NK-92 (cell line): ENCODE results near the gene FRMD6.

ENCODE experiments used
- DNase-seq: peaks from one replicate; lab custom pipeline; 2025; ENCODE audit not compliant: unreplicated experiment; lab: John Stamatoyannopoulos, UW

Gene FRMD6

DNA sequence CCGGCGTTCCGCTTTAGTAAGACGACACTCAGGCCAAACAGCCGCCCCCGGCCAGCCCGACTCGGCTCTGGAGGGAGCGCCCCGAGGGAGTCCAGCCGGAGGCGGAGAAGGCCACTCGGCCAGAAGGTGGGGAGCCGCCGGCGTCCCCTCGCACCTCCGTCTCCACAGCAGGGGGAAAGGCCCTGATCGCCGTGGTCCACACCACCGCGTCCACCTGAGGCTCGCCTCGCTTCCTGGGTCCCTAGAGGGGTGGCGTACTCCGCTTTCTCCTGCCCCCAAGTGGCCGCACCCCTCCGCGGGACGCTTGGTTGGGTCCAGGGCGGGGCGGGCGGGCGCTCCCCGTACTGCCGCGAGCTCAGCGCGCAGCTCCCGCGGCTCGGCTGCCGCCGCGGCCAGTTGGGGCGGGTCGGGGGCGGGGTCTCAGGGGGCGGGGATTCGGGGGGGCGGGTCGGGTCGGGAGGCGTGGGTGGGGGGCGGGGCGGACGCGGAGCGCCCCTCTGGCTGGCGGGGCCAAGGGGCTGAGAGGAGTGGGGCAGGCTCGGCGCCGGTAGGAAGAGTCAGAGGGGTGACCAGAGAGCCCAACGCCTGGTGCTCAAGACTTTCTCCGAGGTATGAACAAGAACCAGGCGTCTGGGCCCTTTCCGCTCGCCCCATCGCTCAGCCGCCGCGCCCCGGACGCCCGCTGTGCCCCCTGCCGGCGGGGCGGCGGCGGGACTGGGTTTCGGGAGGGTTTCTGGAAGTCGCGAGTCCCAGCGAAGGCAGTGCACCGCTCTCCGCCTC, at the start of gene FRMD6:
TSS of gene FRMD6 (plus strand) at position 523 of the 780 bp plus-strand sequence. CDS start 37,927 bp downstream, outside the sequence.
- DNase-seq = no peak

DNA sequence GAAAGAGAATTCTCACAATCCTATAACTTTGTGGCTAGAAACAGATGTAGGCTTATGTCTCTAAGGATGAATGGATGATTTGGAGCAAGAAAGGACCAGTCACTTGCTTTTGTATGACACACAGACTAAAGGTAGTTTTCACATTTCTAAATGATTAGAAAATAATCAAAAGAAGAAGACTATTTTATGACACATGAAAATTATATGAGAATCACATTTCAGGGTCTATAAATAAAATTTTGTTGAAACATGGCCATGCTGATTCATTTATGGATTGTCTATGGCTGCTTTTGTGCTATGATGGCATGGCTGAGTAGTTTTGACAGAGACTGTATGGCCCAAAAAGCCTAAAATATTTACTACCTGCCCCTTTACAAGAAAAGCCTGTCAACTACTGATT, 49.4 kb upstream of the FRMD6 start:
- DNase-seq = no peak

DNA sequence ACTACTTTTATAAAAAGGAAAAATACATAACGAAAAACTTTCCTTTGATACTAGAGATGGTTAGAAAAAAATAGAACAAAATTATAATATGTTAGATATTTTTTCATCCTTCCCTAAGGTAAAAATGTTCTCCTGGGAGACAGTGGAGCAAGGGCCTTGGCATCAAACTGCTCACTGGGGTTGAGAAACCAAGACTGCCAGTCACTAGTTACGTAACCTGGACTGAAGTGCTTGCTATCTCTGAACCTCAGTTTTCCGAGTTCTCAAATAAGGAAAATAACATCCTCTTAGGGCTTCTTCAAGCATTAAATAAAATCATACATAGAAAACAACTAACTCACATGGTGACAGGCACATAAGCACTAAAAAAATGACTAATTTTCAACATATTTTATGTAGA, 48.2 kb upstream of the FRMD6 start:
- DNase-seq = no peak

DNA sequence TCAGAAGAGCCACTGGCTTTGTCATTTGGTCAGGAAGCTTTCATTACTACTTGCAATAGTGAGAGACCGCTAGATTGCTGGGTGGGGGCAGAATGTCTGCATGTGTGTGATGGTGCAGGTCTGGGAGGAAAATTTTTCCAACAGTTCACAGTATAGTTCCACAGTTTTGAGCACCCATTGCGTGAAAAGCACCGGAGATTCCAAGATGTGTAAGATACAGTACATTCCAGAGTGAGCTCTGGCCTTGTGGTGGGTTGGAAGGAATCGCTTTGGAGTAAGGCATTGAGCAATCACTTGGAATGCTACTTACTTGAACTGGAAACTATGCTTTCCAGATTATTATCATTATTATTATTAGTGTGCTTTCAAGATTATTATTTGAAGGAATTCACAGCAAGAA, 47.6 kb upstream of the FRMD6 start:
- no peak for DNase-seq

DNA sequence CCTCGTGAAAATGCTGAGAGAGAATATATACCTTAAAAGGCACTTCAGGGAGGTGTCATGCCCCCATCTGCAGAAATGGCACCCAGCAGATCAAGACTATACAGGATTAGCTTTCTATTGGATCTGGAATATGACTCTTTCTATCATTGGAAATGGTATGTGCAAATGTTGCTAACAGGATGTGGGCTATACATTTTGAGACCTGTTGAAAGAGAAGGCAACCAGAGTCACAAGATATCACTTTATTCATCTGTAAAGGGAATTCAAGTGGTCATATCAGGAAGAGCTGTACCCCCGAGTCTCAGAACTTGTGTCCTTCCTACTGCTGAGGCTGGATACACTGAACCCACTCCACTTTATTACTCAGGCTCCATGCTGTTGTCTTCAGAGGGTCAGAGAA, 46.1 kb upstream of the FRMD6 start:
- DNase-seq = no peak

DNA sequence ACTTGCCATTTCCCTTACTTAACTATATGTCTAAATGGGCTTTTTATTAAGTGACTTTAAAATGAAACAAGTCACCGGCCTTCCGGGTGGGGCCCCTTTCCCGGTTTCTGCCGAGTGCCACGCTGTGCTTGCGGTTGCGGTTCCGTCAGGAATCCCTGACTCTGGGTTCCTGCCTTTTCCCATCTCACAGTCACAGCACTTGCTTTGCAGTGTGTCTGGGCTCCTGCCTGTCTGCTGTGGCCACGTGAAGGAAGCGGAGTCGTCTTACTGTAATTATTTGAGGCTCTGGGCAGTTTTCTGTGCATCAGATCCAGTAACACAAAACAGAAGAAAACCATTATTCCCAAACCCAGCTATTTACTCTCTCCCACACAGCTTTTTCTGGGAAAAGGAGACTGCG, 44.0 kb upstream of the FRMD6 start:
- DNase-seq = no peak

DNA sequence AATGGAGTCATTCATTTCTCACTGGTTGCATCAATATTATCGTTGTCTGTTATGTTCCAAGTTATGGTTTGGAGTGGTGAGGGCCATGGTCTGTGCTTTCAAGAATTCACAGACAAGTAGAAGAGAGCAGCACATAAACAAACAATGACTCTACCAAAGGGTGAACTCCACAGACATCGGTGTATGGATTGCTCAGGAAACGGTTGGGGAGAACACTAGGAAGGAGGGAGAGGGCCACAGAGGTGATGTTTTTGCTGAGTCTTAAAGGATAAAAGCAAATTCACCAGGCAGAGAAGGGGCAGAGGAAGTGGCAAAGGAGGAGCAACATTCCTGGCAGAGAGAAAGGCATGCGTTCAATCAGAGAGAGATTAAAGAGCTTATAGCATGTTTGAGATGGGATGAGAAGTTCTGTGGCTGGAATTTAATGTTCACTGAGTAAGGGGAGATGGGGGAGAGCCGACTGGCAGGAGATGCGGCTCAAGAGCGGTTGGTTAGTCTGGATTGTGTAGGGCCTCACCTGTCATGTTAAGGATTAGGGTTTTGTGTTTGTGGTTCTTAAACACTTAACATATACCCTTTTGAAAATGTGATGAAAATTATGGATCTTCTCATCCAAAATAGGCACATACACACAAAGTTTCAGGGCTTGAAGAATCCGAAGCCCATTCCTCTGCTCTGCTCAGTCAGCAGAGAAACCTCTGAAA, 42.3 kb upstream of the FRMD6 start:
- no peak for DNase-seq

DNA sequence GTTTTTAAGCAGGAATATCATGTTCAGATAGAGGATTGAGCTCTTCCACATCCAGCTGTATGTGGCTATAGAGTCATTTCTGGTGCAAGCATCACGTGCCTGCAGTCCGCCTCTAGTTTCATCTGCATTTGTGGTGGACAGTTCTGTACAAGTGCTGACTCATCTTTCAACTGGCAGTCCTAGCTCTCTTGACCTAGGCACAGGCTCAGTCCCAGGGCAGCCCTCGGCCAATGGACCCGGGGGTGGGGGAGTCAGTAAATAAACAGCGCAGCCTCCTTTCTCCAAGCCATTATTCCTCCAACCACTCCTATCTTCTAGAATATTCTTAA, 41.8 kb upstream of the FRMD6 start:
- DNase-seq = no peak

DNA sequence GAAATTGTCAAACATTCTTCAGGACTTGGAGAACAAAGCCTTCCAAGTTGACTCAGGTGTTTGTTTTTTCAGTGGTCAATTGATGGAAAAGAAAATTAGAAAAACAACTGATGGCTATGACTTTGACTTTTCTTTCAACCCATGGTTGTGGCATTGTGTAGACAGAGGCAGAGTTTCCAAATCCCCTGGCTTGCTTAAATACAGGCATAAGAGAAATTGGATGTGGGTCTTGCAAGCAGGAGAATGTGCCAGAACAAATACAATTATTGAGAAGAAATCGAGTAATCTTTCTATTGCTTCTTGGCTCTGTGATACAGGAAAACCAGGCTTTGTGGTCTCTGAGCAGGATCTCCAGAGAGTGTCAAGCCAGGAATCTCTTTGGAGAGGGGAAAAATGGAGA, 40.9 kb upstream of the FRMD6 start:
- DNase-seq = no peak

DNA sequence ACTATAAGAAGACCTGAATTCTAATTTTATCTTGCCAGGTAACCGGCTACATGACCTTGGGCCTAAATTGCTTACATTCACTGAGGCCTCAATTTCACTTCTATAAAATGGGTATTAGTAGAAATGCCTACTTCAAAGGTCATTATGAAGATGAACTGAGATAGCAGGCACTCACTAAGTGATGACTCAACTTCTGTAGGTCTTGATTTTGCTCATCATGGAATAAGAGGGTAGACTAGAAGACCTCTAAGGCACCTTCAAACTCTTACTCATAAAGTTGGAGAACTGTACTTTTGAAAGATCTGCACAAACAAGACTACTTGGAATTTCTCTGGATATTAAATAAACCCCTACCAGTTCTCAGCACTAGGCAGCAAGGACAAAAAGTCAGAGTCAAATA, 39.3 kb upstream of the FRMD6 start:
- no peak for DNase-seq

DNA sequence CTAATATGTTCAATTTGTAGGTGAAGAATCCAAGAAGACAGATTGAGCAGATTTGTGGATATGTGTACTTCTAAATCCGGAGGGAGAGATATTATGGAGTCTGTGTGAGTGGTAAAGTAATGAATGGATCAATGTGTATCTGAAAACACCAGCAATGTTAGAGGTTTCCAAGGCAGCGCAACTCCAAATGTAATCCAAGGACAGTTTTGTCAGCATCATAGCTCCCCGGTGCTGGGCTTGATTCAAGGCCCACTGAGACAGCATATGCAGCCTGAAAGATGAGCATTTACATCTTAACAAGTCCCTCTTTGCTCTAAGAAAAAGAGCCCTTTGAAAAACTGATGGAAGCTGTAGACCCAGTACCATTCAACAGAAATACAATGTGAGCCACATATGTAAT, 38.3 kb upstream of the FRMD6 start:
- DNase-seq = no peak

DNA sequence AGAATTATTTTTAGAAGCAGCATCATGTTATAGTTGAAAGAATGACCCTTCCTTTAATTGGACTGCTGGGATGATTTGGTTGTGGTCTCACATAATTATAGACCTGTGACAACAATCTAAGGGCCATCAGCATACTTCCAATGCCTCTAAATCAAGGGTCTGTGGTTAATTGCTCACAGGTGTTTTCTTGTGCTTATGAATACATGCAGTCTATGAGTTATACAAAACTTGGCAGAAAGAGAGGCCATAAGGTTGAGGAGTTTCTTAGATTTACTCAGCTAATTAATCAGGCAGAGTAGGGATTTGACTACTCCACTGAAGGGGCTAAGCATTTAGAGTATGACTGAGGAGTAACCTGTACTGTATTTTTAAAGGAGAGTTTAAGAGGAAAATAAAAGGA, 37.0 kb upstream of the FRMD6 start:
- no peak for DNase-seq

DNA sequence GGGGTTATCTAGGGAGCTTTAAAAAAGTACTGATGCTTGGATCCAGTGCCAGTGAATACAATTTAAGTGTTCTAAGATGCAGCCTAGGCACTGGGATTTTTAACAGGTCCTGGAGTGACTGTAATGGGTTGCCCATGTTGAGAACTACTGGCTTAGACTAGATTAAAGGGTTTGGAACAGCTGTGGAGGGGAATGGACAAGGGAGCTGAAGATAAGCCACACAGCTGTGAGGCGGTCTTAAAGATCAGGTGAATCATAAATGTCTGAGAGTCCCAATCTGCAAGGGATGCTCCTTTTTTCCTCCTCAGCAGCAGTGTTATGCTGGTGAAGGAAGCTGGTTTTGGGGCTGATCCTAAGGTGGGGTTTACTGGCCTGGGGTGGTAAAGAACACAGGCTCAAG, 35.5 kb upstream of the FRMD6 start:
- DNase-seq = no peak

DNA sequence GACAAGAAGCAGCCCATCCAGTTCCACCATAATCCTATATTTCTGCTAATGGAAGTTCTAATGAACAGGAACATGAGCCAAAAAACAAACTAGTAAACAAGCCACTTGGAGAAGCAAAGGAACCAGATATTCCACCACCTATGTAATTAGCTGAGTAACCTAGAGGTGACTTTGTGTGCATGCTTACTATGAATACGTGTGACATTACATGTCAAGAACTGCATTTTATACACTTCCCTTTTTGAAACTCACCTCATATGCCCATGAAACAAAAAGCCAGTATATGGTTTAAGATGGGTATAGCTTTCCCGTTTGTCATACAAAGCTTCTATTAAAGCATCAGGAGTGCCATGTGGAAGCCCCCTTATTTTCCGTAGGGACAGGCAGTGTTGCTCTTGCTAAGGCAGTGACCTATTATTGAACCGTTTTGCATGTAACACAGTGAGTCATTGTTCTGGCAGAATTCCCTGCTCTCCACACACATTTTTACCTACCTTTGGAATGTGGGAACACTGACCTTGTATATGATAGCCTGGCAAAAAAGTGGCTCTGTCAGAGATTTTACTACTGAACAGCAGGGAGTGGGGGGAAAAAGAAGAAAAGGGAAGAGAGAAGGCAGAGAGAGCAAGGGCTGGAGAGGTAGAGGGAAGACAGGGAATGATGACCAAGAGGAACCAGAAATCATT, 34.8 kb upstream of the FRMD6 start:
- no peak for DNase-seq

DNA sequence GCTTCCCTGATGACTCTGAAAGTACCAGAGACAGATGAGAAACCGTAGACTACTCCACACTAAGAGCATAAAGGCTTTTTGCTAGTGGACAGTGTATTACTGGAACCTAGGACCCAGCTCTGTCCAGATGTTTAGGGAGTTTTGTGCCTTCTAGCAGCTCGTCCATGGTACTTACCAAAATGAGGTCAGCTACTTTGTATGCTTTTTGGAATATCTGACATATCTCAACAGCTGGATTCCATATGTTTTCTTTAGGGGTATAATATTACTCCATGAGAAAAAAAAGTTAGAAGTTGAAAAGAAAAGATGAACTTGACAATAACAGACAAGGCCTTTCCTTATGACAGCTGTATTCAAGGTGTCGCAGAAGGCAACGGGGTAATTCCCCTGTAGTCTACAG, 32.1 kb upstream of the FRMD6 start:
- DNase-seq = no peak

DNA sequence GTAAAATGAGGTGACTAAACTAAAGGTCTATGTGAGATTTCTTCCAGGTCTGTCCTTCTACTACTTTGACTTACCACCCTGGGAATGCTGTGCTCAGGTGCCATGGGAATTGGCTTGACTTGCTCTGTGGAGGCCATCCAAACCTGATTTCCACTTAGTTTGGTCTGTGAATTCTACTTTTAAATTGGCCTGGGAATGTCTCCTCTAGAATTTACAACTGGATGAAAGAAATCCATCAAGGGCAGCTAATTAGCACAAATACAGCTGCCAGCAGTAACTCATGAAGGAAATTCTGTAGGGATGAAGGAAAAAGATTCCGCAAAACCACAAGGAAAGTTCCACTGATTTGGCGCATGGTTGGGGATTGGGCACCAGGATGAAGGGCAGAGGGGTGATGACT, 31.7 kb upstream of the FRMD6 start:
- DNase-seq = no peak

DNA sequence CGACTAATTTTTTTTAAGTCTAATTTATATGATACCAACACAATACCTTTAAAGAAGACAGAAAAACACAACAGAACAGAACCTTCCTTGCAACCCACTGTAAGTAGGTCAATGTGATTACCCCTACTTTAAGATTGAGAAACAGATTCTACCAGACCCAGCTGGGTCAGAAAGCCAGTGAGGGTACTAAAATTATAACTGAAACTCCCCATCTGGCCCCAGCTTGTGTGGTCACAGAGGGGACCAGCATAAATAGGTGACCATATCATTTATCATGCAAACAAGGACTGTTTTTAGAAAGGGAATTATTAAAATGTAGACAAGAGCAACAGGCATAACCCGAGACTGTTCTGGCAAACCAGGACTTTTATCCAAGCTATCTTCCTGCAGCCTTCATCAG, 30.1 kb upstream of the FRMD6 start:
- no peak for DNase-seq

DNA sequence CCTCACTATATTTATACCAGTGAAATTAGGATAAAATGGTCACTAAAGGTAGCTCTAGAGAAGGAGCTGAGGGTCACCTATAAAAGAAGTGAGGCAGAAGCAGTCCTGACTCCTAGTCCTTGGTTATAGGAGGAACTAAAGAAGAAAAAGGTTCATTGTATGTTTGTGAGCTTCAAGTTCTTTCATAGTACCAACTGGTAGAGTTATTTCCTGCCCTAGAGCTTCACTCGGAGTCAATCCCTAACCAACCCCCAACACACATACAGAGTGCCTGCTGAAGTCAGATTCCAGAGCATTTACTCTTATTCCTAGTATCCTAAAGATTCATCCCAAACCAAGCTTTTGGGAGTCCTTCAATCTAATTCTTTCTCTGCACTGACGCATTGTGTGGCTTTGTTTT, 29.3 kb upstream of the FRMD6 start:
- DNase-seq = no peak

DNA sequence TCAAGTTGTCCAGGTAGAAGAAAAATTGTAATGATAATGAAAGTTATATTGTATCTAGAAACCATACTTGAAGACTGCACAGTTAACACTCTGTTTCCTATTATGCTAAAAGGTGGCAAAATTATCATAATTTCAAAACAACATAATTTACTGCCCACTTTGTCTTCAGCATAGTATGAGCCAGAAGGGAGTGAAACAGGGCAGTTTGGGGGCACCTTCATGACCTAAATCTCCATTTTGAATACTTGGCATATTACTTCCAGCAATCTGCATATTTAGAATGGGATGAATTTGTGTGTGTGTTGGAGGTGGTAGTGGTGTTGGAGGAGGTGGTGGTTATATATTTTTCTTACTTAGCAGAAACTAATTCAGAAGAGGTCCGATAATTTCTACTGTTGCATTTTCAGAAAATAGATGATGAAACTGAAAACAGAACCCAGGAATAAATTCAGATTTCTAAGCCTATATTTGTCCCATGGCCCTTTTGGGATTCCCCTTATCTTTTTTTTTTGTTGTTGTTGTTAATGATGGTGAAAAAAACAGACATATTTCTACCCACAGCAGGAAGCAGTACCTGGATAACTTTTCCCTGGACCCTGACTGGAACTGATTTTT, 26.6 kb upstream of the FRMD6 start:
- DNase-seq = no peak

DNA sequence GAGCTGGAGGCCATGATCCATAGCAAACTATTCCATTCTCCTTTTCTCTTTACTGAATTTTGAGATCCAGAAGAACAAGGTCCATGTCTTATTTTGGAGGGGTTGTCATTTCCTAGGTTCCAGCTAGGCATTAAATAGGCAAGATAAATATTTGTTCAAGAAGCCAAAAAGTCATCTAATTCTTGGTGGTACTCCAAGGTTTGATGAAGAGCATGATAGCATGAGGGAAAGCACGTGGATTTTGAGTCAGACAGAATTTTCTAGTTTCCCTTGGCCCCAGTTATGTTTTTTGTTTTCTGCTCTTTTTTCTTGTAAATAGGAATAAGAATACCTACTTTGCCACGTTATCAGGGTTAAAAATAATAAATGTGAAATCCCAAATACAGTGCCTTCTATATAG, 25.5 kb upstream of the FRMD6 start:
- no peak for DNase-seq

DNA sequence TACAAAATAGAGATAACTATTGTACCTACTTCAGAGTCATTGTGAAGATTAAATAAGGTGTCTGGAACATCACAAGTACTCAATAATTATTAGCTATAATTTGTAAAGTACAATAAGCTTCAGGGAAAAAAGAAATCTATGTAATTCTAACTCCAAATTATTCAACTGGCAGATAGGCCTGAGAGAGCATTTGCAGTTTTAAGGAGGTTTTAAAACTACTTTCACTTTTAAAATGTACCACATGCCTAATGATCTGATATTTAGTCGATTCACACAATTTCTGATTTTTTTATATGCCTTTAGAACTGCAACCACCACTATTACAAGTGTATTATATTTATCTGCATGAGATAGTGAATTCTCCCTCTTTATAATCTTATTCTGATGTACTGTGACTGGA, 24.9 kb upstream of the FRMD6 start:
- DNase-seq = no peak

DNA sequence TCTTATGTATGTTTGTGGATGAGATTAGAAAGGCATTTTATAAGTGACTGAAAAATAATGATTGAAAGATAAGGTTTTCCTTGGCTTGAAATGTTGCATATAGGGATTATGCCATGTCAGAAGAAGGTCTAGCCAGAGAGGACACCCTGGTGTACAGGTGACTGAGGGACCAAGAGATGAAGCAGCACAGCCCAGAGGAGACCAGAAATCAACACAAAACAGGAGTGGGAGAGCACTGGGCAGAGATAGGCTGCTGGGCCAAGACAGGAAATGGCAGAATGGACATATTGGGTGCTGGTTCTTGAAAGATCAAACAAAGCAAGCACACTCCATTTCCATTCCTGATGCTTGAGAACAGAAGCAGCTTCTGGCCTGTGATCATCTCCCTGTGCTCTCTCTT, 24.4 kb upstream of the FRMD6 start:
- no peak for DNase-seq
